SK-N-SH treated with all-trans-retinoic acid at 6 μM for 48 hours (cell line): ENCODE measurements around the gene ATN1.

ENCODE experiments used
- CREB5 ChIP-seq: fragments of 250-450 bp; sonication (Bioruptor Pico); IDR thresholded peaks from 2 replicates; pipeline ENCODE4 v1.5.1; 2020; ENCODE audit warnings: low read depth, mild to moderate bottlenecking, moderate library complexity
- ESRRG ChIP-seq: fragments of 250-450 bp; sonication (Bioruptor Pico); IDR thresholded peaks from 2 replicates; pipeline ENCODE4 v1.6.1; 2021; ENCODE audit warnings: mild to moderate bottlenecking
- POU6F1 ChIP-seq: fragments of 250-450 bp; sonication (Bioruptor Pico); IDR thresholded peaks from 2 replicates; pipeline ENCODE4 v1.8.0; 2021; ENCODE audit warnings: low read depth, mild to moderate bottlenecking, moderate library complexity, borderline replicate concordance
- ZFP30 ChIP-seq: fragments of 450-650 bp; formaldehyde crosslinking; IDR thresholded peaks from 2 replicates; pipeline ENCODE4 v1.5.0; 2022; ENCODE audit warnings: mild to moderate bottlenecking, moderate library complexity
- ZNF565 ChIP-seq: fragments of 450-650 bp; formaldehyde crosslinking; conservative IDR thresholded peaks from 2 replicates; pipeline ENCODE4 v1.5.0; 2020; ENCODE audit warnings: low read depth, mild to moderate bottlenecking, moderate library complexity
- ZNF70 ChIP-seq: fragments of 450-650 bp; formaldehyde crosslinking; IDR thresholded peaks from 2 replicates; pipeline ENCODE4 v1.5.0; 2020; ENCODE audit warnings: mild to moderate bottlenecking, moderate library complexity
- TF ChIP-seq, protein P1 (sequence below): fragments of 250-450 bp; sonication (Bioruptor Pico); IDR thresholded peaks from 2 replicates; pipeline ENCODE4 v1.8.0; 2020; ENCODE audit warnings: mild to moderate bottlenecking, moderate library complexity, borderline replicate concordance

DNA sequence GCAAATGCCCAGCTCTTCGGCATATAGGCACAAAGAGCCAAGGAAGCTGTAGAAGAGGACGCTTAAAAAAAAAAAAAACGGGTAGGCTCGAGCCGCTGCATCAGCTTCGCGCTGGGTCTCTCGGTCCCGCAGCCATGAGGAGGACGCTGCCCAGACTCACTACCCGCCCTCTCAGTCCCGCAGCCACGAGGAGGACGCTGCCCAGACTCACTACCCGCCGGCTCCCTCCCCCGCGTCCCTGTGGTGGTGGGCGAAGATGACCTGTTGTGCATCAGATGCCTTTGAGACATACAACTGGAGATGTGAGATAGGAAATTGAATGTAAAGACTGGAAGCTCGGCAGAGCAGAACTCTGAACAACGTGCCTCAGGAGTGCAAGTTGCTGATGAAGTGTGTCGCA is 43.2 kb upstream of the ATN1 start:
- TF ChIP-seq ZNF565 (CRISPR knock-in tag) (no peak), ZNF70 (CRISPR knock-in tag) (no peak), POU6F1 (no peak), ESRRG (CRISPR knock-in tag) (no peak), CREB5 (CRISPR knock-in tag) (no peak), ZFP30 (CRISPR knock-in tag) (no peak)
- TF ChIP-seq, protein P1, sequence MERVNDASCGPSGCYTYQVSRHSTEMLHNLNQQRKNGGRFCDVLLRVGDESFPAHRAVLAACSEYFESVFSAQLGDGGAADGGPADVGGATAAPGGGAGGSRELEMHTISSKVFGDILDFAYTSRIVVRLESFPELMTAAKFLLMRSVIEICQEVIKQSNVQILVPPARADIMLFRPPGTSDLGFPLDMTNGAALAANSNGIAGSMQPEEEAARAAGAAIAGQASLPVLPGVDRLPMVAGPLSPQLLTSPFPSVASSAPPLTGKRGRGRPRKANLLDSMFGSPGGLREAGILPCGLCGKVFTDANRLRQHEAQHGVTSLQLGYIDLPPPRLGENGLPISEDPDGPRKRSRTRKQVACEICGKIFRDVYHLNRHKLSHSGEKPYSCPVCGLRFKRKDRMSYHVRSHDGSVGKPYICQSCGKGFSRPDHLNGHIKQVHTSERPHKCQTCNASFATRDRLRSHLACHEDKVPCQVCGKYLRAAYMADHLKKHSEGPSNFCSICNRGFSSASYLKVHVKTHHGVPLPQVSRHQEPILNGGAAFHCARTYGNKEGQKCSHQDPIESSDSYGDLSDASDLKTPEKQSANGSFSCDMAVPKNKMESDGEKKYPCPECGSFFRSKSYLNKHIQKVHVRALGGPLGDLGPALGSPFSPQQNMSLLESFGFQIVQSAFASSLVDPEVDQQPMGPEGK (CRISPR knock-in tag) = no peak
